Panc1 (cell line): ENCODE results near the gene TAF6.

Source experiments
- POLR2AphosphoS5 ChIP-seq: IDR thresholded peaks from 2 replicates; pipeline ENCODE4 v1.6.1; 2012; ENCODE audit warnings: mild to moderate bottlenecking, low read depth, low read length, moderate library complexity
- TCF7L2 ChIP-seq: IDR thresholded peaks from 2 replicates; pipeline ENCODE4 v1.6.1; 2011; ENCODE audit warnings: mild to moderate bottlenecking, low read depth, low read length, inconsistent platforms
- TF ChIP-seq, protein P1 (sequence below): fragments of 450-650 bp; IDR thresholded peaks from 2 replicates; pipeline ENCODE4 v1.5.1; 2017; ENCODE audit warnings: mild to moderate bottlenecking
- TF ChIP-seq, protein P2 (sequence below), 2 experiments: IDR thresholded peaks; 2 replicates each; pipeline ENCODE4 v1.6.1; 2011 to 2012; ENCODE audit warnings: low read depth in 2 of 2, control low read depth in 1 of 2, low read length in 1 of 2, mild to moderate bottlenecking in 1 of 2, moderate library complexity in 1 of 2; ENCODE audit not compliant: insufficient read depth in 1 of 2

DNA sequence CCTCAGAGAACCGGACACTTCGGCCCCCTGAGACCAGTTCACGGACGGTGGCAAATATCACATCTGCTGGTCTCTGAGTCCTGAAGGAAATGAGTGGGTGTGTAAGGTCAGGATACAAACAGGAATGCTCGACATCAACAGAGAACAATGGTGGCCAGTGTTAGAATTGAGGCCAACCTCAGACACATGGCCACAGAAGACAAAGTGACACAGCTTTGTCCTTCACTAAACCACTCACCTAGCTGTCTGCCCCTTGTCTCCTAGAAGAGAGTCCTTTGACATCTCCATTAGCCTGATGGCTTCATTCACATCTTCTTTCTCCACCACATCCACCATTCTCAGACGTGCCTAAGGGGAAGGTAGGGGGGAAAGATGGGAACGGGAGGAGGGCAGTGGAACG, 26.1 kb downstream of the TAF6 start:
- TF ChIP-seq, protein P1, sequence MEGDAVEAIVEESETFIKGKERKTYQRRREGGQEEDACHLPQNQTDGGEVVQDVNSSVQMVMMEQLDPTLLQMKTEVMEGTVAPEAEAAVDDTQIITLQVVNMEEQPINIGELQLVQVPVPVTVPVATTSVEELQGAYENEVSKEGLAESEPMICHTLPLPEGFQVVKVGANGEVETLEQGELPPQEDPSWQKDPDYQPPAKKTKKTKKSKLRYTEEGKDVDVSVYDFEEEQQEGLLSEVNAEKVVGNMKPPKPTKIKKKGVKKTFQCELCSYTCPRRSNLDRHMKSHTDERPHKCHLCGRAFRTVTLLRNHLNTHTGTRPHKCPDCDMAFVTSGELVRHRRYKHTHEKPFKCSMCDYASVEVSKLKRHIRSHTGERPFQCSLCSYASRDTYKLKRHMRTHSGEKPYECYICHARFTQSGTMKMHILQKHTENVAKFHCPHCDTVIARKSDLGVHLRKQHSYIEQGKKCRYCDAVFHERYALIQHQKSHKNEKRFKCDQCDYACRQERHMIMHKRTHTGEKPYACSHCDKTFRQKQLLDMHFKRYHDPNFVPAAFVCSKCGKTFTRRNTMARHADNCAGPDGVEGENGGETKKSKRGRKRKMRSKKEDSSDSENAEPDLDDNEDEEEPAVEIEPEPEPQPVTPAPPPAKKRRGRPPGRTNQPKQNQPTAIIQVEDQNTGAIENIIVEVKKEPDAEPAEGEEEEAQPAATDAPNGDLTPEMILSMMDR, result no peak
- TF ChIP-seq POLR2AphosphoS5 (peak; percentile 24; the same call in 1 of the 2 replicates), TCF7L2 (no peak)
- TF ChIP-seq, protein P2, sequence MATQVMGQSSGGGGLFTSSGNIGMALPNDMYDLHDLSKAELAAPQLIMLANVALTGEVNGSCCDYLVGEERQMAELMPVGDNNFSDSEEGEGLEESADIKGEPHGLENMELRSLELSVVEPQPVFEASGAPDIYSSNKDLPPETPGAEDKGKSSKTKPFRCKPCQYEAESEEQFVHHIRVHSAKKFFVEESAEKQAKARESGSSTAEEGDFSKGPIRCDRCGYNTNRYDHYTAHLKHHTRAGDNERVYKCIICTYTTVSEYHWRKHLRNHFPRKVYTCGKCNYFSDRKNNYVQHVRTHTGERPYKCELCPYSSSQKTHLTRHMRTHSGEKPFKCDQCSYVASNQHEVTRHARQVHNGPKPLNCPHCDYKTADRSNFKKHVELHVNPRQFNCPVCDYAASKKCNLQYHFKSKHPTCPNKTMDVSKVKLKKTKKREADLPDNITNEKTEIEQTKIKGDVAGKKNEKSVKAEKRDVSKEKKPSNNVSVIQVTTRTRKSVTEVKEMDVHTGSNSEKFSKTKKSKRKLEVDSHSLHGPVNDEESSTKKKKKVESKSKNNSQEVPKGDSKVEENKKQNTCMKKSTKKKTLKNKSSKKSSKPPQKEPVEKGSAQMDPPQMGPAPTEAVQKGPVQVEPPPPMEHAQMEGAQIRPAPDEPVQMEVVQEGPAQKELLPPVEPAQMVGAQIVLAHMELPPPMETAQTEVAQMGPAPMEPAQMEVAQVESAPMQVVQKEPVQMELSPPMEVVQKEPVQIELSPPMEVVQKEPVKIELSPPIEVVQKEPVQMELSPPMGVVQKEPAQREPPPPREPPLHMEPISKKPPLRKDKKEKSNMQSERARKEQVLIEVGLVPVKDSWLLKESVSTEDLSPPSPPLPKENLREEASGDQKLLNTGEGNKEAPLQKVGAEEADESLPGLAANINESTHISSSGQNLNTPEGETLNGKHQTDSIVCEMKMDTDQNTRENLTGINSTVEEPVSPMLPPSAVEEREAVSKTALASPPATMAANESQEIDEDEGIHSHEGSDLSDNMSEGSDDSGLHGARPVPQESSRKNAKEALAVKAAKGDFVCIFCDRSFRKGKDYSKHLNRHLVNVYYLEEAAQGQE (IDR thresholded peaks at IDR 0.05; ENCODE audit: insufficient read depth in 1 of 2, low read depth in 2 of 2, low read length in 1 of 2), result no peak
